PC-9 (cell line): Measurements from ENCODE around the gene NEURL1B.

Source experiments
- CTCF ChIP-seq: fragments of 200-600 bp; sonication (generic); conservative IDR thresholded peaks from 2 replicates; pipeline ENCODE4 v1.6.1; 2017; ENCODE audit warnings: mixed run types, antibody characterized with exemption, mild to moderate bottlenecking, moderate library complexity
- EZH2 ChIP-seq: fragments of 200-600 bp; sonication (generic); IDR thresholded peaks from 2 replicates; pipeline ENCODE4 v1.8.0; 2017; ENCODE audit warnings: antibody characterized with exemption, low read depth

- no peak for TF ChIP-seq CTCF
- no peak for TF ChIP-seq EZH2
Measured at GRCh38 chr5:172713809-172714490, 72.9 kb downstream of the NEURL1B start.
